Measurements from ENCODE around the gene KAZN.

Gene KAZN

DNA sequence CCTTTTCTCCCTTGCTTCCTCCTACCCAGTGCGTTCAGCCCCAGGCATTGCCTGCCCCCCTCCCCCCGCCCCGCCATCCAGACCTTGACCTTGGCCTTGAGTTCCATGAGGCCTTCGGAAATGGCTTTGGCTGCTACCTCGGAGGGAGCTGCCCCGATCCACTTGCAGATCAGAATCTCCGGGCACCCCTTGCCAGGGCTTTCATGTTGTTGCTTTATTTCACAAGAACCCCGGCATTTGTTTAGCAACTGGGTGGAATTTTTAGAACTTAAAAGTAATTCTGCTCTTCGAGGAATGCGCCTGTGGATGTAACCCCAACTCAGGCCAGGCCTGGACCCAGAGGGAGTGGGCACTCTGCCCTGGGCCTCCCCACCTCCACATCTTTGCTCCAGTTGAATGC, 401.0 kb downstream of the KAZN start:
- no peak for DNase-seq

DNA sequence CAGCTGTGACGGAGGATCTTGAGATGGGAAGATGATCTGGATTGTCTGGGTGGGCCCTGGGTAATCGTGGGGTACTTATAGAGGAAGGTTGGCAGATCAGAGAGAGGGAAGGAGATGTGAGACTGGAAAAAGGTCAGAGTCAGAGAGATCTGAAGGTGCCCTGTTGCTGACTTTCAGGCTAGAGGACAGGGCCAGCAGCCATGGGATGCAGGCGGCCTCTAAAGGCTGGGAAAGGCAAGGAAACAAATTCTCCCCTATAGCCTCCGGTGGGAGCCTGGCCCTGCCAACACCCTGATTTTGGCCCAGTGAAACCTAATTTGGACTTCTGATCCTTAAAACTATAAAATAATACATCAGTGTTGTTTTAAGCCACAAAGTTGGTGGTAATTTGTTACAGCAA, 401.5 kb downstream of the KAZN start:
- no peak for DNase-seq

GRCh38 chr1:15000671-15001070, 402.2 kb downstream of the KAZN start:
- DNase-seq, result no peak

- no peak for DNase-seq
Measured at GRCh38 chr1:15001317-15001915, 402.9 kb downstream of the KAZN start.

GRCh38 chr1:15002325-15002724, 403.8 kb downstream of the KAZN start:
- no peak for DNase-seq

- DNase-seq, result no peak
Measured at GRCh38 chr1:15004396-15004795, 405.9 kb downstream of the KAZN start.

- DNase-seq, result no peak
Measured at GRCh38 chr1:15005116-15005515, 406.6 kb downstream of the KAZN start.

GRCh38 chr1:15007368-15007767, 408.9 kb downstream of the KAZN start:
- no peak for DNase-seq

GRCh38 chr1:15007842-15008241, 409.4 kb downstream of the KAZN start:
- no peak for DNase-seq

DNA sequence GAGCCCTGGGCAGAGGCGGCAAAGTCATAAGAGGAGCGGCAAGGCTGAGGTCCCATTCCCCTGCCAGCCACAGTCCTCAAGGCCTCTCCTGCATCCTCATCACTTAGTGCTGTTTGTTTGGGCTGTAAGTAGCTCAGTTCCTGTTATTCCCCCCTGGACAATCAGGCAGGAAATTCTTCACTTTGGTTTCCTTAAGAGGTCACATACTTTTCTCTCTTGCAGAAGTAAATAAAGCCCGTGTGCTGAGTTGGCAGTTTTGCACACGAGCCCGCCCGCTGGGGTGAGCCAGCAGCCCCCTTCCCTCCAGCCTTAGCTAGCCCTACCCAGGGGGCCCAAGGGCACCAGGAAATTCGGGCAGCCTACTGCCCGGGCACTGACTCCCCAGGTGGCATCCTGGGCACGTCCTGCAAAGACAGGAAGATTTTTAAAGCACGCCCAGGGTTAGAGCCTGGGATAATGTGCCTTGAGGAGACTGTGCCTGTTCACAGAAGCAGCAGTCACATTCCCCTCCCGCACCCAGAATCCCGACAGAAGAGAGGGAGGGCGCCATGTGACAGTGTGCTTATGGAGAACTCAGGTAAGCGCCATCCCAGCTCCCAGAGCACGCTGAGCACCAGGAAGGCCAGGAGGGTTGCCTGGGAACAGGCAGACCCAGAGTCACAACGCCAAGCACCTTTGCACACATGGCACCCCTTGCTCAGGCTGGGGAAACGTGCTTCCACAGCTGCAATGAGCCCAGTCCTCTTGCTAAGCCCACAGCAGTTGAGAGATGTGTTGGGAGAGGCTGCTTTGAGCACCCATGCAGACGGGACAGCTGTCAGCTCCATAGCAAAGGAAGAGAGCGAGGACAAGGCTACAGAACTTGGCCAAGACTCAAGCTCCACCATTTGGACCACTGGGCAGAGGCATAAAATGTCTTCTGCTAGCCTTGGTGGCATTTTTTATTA, 410.6 kb downstream of the KAZN start:
- DNase-seq, result no peak

GRCh38 chr1:15011160-15011559, 412.7 kb downstream of the KAZN start:
- no peak for DNase-seq

DNA sequence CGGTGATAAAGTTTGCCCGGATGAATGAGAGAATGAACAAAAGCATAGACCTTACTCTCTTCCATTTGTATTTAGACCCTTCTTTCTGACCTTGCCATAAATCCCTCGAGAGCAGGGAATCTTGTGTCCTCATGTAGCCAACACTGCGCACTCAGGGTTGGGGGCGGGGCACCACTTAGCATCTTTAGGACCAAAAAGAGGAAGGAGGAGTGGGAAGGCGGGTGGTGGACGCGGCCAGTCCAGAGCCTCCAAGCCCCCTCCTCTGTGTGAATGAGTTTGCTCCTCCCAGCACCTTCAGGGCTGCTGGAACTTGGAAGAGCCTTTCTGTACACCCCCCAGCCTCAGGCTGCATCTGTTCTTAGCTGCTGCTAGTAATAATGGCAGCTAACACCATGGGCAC, 413.2 kb downstream of the KAZN start:
- no peak for DNase-seq

DNA sequence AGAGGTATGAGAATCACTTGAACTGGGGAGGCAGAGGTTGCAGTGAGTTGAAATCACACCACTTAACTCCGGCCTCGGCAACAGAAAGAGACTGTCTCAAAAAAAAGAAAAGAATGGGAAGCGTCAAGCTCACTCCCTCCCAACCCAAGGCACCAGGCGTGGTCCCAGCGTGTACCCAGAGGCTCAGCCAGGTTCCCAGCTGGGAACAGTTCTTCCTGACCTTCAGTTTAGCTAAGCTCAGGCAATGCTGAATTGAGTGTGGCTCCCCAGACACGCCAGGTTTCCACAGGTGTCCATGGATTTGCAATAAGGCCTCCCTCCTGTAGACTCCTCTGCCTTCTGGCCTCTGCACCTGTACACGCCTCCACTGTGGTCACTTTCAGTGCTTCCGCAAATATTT, 414.3 kb downstream of the KAZN start:
- DNase-seq, result no peak

GRCh38 chr1:15013767-15014166, 415.3 kb downstream of the KAZN start:
- no peak for DNase-seq

DNA sequence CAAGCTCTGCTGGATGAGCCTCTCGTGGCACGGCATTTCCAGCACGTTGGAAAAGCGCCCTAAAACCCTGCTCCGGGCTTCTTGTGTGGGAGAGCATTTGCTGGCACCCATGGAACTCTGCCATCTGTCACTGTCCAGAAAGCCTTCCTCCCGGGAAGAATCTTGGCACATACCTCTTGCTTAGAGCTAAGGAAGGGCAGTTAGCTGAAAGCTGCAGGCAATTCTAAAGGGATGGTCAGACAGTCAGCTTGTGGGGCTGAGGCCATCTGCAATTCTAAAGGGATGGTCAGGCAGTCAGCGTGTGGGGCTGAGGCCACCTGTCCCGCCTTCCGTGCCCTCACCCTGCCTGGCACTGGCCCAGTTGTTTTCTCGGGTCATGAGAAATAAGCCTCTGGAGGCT, 416.0 kb downstream of the KAZN start:
- no peak for DNase-seq

DNA sequence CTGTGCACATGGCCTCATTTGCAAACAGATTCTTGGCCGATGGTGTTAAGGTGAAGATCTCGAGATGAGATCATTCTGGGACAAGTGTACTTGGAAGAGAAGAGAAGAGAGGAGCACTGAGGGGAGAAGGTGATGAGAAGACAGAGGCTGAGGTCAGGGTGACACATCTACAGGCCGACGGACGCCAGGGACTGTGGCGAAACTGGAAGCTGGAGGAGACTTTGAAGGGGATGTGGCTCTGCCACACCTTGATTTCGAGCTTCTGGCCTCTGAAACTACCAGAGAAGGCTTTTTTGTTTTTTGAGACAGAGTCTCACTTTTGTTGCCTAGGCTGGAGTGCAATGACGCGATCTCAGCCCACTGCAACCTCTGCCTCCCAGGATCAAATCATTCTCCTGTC, 417.5 kb downstream of the KAZN start:
- DNase-seq, result no peak

- DNase-seq, result no peak
Measured at GRCh38 chr1:15016526-15016925, 418.0 kb downstream of the KAZN start.

- DNase-seq, result no peak
Measured at GRCh38 chr1:15017120-15017519, 418.6 kb downstream of the KAZN start.

GRCh38 chr1:15018767-15019166, 420.3 kb downstream of the KAZN start:
- DNase-seq, result no peak

- DNase-seq, result no peak
Measured at GRCh38 chr1:15020943-15021745, 422.7 kb downstream of the KAZN start.

GRCh38 chr1:15022048-15022447, 423.6 kb downstream of the KAZN start:
- no peak for DNase-seq

GRCh38 chr1:15023205-15023604, 424.7 kb downstream of the KAZN start:
- no peak for DNase-seq

DNA sequence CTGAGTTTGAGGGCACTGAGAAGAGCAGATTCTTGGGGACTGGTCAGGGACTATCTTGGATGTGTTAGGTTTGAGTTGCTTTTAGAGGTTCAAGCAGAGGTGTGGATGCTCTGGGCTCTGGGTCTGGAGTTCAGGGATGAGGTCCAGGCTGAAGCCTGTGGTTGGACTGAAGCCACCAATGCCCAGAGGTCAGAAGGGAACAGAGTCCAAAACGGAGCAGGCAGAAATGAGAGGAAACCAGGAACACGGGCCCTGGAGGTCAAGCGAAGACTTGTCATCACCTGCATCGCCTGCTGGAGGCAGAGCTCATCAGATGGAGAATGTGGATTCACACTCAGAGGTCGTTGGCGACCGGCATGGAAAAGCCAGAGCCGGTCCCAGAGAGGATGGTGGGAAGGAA, 425.5 kb downstream of the KAZN start:
- no peak for DNase-seq

DNA sequence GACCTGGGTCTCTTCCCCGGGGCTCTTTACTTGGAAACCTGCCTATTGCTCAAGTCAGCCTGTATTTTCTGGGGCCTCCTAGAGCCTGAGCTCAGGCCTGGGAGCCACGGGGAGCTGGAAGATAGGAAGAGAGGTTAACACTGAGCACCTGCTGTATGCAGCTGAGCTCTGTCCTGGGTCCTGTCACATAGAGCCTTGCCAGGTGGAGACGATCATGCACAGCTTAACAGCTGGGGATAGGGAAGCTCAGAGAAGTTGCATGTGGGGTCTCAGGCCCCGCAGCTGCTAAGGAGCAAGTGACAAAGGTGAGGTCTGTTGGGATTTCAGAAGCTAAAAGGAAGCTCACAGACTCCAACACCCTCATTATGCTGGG, 427.6 kb downstream of the KAZN start:
- DNase-seq, result no peak
